H4 (cell line): Measurements from ENCODE around the gene NTPCR. TPM values are rescaled to one million over a fixed set of nuclear protein-coding genes. Genes with fewer than 3 reads are reported as not detected.

Source experiments
- DNase-seq: peaks from one replicate; pipeline ENCODE4 v3.0.0-alpha.2; 2015; ENCODE audit warnings: low spot score
- total RNA-seq: library from RNA; depleted of rRNA; stranded (reverse); fragments of >200 nt; shearing (Covaris generic); gene quantifications from 2 replicates; pipeline ENCODE4 v1.2.3, GENCODE V29; 2014

Gene NTPCR
- total RNA-seq, 1 experiment from 2014 or later, result 61.1 TPM

DNA sequence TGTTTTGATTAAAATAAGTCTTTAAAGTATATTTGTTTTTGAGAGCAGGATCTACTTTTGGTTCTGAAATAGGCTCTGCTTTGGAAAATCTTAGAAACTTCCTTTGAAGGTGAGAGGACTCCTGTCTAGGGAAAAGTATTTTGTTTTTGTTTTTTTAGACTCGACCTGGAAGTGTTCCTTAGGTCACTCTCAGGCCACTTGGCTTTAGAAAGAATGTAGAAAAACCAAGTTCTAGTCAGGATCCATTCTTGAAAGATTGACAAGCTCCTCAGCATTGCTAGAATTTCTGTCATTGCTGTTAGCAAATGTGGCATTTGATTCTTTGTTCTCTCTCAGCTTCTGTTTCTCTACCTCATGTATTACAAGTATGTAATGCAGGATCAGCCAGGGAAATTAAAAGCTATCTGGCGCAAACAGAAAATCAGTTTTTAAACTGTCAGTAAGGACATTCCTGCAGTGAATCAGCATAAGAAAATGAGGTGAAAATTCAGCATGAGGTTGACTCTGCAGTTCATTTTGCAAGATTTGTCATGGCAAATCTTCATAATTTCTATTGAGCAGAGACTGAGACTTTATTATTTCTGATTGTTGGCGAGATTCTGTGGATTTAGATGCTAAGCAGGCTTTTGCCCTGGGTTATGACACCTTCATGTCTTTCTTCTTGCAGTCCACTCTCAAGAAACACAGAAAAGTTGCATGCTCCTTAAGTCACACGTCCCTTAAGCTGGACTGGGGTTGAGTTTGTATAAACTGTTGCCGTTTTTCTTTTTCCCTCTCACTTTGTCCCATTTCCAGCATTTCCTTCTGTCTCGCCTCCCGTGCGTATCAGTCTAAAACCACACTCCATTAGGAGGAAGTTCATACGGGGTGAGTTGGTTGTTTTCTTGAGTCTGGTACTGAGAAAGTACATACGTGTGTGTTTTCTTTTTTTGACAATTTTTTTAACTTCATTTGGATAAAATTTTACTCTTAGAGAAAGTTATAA, 12.6 kb downstream of the NTPCR start:
- no peak for DNase-seq

DNA sequence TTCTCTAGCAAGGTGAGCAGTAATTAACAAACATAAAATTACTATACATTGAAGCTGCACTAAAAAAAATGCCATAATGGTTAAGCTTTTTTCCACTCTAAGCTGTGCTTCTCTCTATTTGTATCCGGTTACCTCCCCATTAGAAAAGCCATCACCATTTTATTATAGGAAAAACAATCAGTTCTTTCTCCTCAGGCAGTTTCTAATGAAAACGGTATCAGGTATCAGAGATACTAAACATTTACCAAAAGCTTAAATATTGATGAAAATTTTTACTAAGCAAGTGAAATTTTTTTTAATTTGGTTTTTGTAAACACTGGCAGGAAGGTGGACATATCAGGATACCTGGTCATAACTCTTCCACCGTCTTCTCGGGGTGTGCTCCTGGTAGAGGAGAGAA, 14.2 kb downstream of the NTPCR start:
- DNase-seq, result no peak

DNA sequence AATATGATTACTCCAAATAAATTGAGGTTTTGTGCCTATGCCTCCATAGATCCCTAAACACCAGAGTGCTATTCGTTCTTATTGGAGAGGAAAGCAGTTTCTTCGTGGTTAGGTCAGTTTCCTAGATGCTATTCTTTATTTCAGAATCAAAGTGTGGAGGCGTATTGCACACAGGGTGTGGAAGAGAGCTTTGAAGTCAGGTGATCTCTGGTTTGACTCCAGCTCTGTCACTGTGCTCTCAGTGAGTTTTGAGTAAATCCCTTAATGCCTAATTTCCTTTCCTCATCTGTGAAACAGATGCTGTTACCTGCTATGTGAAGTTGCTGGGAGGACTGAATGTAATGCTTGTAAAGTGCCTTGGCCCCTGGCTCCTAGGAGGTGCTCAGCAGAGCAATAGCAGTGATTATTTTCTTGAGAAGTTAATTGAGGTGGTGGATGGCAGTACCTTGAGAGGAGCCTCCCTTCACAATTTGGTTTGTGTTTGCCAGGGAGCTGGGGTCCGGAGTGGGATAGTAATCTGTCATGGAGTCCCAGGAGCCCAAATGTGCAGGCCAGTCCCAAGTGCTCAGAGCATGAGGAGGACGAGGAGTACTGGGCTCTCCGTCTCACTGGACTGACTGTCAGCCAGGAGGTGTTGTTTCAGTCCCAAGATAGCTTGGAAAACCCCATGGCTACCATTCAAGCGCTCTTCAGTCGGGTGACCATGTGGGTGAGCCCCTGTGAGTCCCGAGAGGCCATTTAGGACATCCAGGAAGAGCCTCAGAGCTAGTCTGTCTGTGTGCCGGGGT, 14.9 kb downstream of the NTPCR start:
- DNase-seq, result no peak

DNA sequence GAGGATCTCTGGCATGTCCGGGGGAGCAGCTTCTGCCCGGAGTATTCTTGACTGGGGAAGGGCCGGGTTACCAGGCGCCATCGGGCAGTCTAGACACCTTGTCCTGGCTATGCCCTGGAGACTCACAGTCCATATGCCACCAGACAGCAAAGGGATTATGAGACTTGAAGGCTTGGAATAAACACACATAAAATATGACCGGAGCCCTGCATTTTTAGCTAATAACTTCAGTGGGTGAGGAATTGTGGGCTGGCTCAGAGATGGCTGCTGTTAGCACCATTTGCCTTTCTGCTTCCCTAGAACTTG, 15.5 kb downstream of the NTPCR start:
- DNase-seq, result no peak

DNA sequence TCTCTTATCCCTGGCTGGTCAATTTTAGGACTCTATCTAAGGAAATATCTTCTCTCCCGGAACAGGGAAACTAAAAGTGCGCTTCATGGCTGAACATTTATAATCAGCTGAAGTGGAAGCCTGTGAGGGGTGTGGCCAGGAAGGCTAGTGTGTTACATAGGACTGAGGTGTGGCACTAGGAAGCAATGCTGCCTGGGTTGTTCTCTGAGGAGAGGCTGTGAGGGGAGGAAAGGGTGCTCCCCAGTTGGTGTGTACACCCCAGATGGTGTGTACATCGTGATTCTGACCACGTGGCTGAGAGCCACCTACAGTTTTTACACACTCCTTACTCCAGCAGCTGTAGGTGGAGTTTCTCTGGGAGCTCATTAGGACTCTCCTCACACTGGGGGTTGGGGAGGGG, 16.3 kb downstream of the NTPCR start:
- DNase-seq, result no peak

DNA sequence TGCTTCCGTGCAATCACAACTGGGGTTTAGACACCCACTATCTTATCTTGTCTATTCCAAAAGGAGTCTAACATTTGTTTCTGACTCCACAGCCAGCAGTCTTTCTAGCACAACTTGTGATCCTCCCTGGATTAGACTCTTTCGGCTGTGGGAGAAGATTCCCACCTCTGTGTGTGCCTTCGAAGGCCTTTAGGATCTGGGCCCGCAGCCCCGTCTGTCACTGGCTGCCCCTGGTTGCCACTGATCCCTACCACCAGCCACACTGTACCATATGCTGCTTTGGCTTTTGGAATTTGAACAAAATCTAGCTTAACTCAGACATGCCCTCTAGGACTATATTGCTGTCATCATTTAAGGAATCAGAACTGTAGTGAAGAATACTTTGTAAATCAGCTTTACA, 18.0 kb downstream of the NTPCR start:
- DNase-seq, result no peak

DNA sequence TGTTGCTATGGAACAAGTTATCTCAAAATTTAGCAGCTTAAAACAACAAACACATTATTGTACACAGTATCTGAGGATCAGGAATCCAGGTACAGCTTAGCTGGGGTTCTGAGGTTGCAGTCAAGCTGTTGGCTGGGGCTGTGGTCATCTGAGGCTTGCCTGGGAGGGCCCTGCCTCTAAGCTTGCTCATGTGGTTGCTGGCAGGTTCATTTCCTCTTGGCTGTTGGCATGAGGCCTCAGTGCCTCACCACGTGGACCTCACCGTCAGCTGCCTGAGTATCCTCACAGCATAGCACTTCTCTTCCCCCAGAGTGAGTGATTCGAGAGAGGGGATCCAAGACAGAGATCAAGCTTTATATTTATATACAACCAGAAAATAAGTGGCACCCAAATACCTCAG, 18.6 kb downstream of the NTPCR start:
- DNase-seq, result peak; percentile 39

DNA sequence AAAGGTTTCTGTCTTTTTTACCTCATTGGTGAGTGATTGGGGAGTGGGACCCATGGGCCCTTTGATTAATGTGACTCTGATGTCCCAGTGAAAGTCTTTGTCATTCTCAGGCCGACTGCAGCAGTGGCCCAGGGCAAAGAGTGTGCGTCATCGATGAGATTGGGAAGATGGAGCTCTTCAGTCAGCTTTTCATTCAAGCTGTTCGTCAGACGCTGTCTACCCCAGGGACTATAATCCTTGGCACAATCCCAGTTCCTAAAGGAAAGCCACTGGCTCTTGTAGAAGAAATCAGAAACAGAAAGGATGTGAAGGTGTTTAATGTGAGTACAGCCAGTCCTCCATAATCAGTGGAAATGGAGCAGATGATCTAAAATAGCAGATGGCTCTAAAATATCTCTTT, 19.4 kb downstream of the NTPCR start:
- DNase-seq, result no peak

DNA sequence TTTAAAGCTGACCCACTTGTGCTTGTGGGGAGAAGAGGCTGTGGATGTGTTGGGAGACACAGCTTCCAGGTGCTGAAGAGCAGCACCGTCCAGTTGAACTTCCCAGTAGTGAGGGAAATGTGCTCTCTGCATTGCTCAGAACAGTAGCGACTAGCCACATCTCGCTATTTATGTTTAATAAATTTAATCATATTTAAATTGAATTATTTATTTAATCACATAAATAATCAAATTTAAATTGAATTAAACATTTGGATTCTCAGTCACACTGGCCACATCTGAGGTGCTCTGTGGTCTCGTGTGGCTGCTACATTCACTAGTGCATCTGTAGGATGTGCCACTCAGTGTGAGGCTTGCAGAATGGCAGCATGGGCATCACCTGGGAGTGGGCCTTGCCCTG, 20.1 kb downstream of the NTPCR start:
- DNase-seq, result no peak

DNA sequence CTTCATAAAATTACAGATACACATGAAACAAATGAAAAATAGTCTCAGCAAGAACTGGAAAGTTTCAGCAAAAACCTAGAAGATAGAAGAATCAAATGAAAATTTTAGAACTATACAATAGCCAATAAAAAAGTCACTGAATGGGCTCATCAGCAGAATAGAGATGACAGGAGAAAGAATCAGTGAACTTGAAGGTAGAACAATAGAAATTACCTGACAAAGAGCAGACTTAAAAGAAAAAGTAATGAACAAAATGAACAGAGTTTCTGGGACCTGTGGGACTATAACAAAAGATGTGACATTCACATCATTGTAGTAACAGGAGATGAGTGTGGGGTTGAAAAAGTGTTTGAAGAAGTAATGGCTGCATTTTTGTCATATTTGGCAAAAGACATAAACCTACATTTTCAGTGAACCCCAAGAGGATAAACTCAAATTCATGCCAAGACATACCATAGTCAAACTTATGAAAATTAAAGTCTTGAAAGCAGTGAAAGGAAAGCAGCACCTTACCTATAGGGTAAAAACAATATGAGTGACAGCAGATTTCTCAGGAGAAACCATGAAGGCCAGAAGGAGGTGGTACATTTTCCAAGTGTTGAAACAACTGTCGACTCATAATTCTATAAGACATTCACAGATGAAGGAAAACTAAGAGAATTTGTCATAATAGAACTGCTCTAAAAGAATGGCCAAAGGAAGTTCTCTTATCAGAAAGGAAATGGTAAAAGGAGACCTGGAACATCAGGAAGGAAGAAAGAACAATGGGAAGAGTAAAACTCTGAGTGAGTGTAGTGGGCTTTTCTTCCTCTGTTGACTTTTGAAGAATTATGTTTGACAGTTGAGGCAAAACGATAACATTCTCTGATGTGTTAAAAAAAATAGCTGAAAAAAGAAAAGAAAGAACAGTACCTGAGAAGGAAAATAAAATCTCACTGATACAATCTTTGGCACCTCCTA, 23.5 kb downstream of the NTPCR start:
- no peak for DNase-seq

DNA sequence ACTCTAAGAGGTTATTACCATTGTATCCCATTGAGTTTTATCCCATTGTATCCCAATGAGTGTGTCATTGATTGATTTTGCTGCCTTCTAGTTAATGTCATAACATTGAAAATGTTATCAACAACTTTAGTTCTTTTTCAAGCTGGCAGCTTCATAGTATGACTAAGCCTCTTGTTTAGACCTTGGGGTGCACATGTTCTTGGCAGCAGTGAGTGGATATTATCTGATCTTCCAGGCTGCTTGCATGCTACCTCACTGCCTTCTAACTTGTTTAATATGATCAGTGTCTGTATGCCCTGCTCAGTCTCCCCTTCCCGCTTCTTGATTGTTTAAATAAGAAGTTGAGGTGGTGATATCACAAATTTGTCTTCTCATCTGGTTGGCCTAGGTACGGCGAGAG, 24.6 kb downstream of the NTPCR start:
- no peak for DNase-seq

DNA sequence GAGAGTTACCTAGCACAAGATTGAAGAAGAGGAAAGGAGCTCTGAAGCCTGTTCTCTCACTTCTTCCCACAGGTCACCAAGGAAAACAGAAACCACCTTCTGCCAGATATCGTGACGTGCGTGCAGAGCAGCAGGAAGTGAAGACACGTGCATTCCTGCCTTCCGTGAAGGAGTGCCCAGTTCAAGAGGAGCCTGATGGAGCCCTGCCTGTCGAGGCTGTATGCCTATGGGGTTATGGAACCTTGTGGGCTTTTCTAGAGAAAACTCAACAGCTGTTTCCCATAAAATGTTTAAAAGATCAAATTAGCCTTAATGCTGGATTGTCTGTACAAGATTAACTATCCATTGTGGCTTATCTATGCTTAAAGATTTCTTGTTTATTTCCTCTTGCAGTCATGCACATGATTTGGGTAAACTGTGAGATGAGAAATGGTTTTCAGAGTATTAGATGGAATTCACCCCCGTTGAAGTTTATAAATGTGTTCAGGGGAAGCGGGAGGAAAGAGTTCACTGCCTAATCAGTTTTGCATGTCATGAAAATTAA, 27.8 kb downstream of the NTPCR start:
- no peak for DNase-seq

DNA sequence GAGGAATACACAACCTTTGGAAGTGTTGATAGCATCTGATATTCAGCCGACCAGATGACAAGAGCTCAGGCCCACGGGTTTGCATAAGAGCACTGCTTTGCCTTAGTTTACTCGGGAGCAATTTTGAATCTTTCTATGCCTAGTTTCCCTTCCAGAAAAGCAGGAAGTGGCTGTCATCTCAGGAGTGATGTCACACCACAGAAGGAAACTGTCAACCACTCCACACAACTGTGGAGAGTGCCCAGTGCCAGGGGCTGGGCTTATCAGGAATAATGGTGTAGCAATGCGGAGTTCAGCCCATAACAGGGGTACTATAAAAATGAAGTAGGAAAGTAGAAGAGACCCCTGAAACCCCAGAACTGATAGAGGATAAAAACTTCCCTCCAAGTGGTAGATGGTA, 28.4 kb downstream of the NTPCR start:
- DNase-seq, result no peak

DNA sequence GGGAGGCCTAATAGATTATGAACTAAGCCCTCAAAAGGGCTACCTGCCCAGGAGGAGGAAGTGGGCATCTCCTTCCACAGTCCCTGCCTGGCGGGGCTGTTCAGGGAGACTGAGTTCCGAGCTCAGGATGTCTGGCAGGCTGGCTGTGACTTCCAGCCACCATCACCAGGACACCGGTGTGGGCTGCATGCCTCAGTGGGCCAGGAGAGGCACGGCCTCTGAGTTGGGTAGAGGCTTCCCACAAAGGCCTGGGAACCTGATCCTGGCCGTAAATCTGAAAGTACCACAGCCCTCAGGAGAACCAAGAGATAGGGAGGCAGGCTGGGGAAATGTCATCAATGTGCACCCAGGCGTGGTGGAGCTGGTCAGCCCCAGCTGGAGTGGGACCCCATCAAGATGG, 29.1 kb downstream of the NTPCR start:
- no peak for DNase-seq

DNA sequence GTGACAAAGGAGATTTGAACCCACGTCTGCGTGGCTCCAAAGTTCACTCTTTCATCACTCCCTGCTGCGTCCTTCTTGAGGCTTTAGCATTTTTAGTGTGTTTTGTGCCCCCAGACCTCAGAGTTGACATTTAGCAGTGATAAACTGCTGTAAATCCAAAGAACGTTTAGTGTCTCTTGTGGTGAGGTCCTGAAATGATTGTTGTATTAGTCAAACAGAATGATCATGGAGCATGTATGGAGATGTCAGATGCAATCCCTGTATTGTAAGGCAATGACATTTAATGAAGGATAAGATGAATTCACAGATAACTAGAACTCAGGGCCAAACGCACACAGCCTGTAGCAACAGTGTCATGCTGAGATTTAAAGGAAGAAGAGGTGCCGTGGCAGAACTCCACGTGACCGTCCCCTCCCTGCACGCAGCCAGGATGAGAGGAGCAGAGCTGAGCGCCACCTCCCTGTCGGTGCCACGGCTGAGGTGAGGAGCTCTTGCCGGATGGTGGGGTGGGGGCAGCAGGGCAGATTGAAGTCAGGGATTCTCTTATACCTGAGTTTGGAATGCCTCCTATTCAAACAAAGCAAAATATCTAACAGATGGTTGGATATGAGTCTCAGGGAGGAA, 30.1 kb downstream of the NTPCR start:
- no peak for DNase-seq

DNA sequence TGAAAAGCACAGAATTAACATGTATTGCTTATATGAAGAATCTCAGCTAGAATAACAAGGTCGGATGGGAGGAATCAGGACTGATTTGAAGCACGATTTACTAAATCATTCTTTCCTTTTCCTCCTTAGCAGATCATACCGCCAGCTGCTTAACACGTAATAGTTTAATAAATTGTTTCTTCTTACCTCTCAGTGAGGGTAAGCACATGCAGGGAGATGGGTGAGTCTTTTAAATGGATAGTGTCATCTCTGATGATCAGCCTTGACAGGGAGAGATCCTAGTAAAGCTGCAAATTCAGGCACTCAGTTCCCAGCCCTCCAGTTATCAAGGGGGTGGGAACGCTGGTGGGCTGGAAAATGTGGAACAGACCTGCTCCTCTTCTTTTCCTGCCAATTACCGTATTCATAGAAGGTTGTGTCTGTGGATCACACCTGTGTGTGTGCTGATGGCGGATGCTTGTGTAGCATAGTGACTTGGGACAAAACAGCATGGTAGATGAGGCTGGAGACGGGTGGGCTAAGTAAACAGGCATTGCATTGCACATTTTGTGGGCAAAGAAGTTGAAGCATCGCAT, 30.7 kb downstream of the NTPCR start:
- no peak for DNase-seq

DNA sequence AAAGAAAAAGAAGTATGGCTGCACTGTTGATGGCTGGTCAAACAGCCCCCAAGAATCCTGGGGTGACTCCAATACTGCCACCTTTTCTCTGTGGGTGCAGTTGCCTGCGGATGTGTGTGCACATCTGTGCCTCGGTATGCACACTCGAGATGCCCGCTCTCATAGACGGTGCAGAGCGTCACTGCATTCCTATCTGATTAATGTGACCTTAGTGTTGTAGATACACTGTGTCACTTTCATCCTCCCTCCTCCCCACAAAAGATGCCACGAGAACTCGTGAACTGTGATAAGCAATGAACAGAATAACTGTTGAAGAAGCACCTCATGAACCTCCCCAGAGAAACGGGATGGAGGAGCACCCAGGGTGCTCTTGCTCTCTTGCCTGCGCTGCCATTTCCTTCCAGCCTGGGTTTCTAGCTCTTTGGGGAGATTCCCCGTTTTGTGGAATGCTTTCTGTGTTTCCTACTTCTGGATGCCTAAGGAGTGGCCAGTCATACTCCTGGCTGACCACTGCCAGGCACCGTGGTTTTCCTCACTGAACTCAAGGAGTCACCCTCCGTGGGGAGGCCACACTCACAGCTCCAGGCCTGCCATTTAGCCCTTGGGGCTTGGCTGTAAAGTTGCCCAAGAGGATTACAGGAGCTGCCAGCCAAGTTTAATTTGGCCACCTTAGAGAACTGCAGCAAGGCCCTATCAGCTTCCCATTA, 32.0 kb downstream of the NTPCR start:
- DNase-seq, result peak; percentile 20

DNA sequence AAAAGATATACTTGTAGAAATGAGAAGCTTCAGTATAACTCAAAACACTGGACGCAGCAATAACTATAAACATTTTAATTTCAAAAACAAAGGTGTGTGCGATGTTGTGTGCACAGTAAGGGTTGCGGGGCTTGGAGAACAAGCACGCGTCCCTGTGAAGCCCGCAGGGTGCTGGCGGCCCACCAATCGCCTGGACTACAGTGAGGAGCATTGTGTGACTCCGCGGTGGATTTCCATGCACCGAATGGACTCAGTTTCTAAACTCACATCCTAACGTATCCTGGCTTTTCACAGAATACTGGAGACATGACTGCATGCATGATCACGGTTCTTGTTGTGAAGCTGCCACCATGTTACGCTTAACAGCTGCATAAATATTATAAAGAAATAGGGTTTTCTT, 33.0 kb downstream of the NTPCR start:
- DNase-seq, result no peak

DNA sequence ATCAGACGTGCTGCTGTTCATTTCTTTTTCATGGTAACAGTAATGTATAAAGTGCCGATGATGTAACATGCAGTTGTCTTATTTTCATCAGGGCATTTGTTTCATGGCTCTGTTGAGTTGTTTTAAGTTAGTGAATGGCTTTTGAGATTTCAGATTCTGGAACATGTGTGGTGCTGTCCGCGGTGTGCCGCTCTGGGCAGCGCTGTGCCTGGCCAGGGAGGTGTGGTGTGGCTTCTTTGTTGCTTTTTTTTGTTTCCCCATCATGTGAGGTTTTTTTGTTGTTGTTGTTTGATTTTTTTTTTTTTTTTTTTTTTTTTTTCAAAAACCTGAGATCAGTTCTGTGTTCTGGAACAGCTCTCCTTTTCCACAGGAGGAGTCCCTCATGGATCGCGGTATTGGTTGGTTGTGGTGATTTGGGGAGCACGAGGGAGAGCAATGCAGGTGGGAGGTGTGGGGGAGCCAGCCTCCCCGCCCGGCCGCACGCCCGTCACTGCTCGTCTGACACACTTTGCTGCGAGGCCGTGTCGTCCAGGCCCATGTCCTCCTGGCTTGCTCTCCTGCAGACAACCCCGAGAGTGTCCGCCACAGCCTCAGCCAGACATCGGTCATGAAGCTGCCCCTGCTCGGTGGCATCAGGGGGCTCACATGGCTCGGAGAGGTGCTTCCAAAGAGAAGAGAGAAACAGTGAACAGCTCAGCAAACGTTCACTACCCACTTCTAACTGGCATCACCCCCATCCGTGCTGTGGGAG, 33.6 kb downstream of the NTPCR start:
- DNase-seq, result no peak
